HepG2 (cell line): Measurements from ENCODE around the gene ACOT4. TPM values are rescaled to one million over a fixed set of nuclear protein-coding genes. Genes with fewer than 3 reads are reported as not detected.
A peak's percentile ranks its signal among the peaks of the same experiment; 100 is the strongest.

Source experiments
- ASH2L ChIP-seq: fragments of 300-600, 200-600 bp; sonication (generic); IDR thresholded peaks from 2 replicates; pipeline ENCODE4 v1.7.0; 2017; ENCODE audit warnings: low read depth, mild to moderate bottlenecking, moderate library complexity, mixed read lengths, low read length; ENCODE audit not compliant: insufficient read length
- DNMT1 ChIP-seq: sonication (generic); formaldehyde crosslinking; IDR thresholded peaks from 2 replicates; pipeline ENCODE4 v1.5.1; 2020; ENCODE audit warnings: mild to moderate bottlenecking, missing genetic modification reagents
- FOSL2 ChIP-seq: sonication (generic); formaldehyde crosslinking; IDR thresholded peaks from 2 replicates; pipeline ENCODE4 v1.4.0; 2020; ENCODE audit warnings: missing genetic modification reagents
- HNRNPH1 ChIP-seq: fragments of 200-400 bp; formaldehyde crosslinking; optimal IDR thresholded peaks from 2 replicates; pipeline ENCODE3; 2017; ENCODE audit warnings: mild to moderate bottlenecking, low read depth, low read length
- ISX ChIP-seq: sonication (generic); formaldehyde crosslinking; conservative IDR thresholded peaks from 2 replicates; pipeline ENCODE4 v1.5.0; 2020; ENCODE audit warnings: missing genetic modification reagents
- RXRA ChIP-seq: sonication (generic); formaldehyde crosslinking; IDR thresholded peaks from 2 replicates; pipeline ENCODE4 v1.5.1; 2020; ENCODE audit warnings: missing genetic modification reagents
- SUZ12 ChIP-seq: fragments of 150-350 bp; IDR thresholded peaks from 2 replicates; pipeline ENCODE4 v1.6.1; 2014; ENCODE audit warnings: low read depth, low read length
- THAP11 ChIP-seq: IDR thresholded peaks from 2 replicates; pipeline ENCODE4 v1.6.1; 2016; ENCODE audit warnings: missing biosample characterization, missing genetic modification reagents
- ZC3H13 ChIP-seq: sonication (generic); formaldehyde crosslinking; IDR thresholded peaks from 2 replicates; pipeline ENCODE4 v1.8.1; 2023; ENCODE audit warnings: mild to moderate bottlenecking, missing genetic modification reagents, moderate library complexity
- ZMYM2 ChIP-seq: sonication (generic); formaldehyde crosslinking; IDR thresholded peaks from 2 replicates; pipeline ENCODE4 v1.8.0; 2022; ENCODE audit warnings: mild to moderate bottlenecking, missing genetic modification reagents
- ZNF292 ChIP-seq: sonication (generic); formaldehyde crosslinking; IDR thresholded peaks from 2 replicates; pipeline ENCODE4 v1.8.1; 2022; ENCODE audit warnings: mild to moderate bottlenecking, low read depth, missing genetic modification reagents, borderline replicate concordance
- ZNF383 ChIP-seq: sonication (generic); formaldehyde crosslinking; IDR thresholded peaks from 2 replicates; pipeline ENCODE4 v1.4.0; 2020; ENCODE audit warnings: missing genetic modification reagents, mild to moderate bottlenecking, borderline replicate concordance
- ZNF724P ChIP-seq: sonication (generic); formaldehyde crosslinking; IDR thresholded peaks from 2 replicates; pipeline ENCODE4 v1.8.0; 2022; ENCODE audit warnings: missing genetic modification reagents, borderline replicate concordance
- polyA plus RNA-seq, 8 experiments: library from polyadenylated mRNA; depleted of rRNA in 3 of 8; stranded (reverse) in 7 of 8; unstranded in 1 of 8; fragments of >200 nt; fragmentation: Illumina TruSeq in 4 of 8; extraction: Trizol in 4 of 8; gene quantifications; 2 replicates each; pipeline versions ENCODE4 v1.2.1 to v1.2.3, GENCODE V29; 2011 to 2016; ENCODE audit warnings: low read depth in 4 of 8, missing spikeins in 1 of 8, mixed read lengths in 1 of 8; ENCODE audit not compliant: insufficient read depth in 1 of 8
- total RNA-seq, 5 experiments: library from RNA; depleted of rRNA; stranded (reverse); fragments of >200 nt; fragmentation: Illumina TruSeq; extraction: Trizol; gene quantifications; 2 replicates each; pipeline ENCODE4 v1.2.3, GENCODE V29; 2016; ENCODE audit warnings: low read depth in 1 of 5
- TF ChIP-seq, protein P1 (sequence below): sonication (generic); formaldehyde crosslinking; IDR thresholded peaks from 2 replicates; pipeline ENCODE4 v1.9.0; 2022; ENCODE audit warnings: low read depth, missing genetic modification reagents
- TF ChIP-seq, protein P2 (sequence below): sonication (generic); formaldehyde crosslinking; IDR thresholded peaks from 2 replicates; pipeline ENCODE4 v1.4.0; 2020; ENCODE audit warnings: missing genetic modification reagents, mild to moderate bottlenecking, borderline replicate concordance
- TF ChIP-seq, protein P3 (sequence below): sonication (generic); formaldehyde crosslinking; IDR thresholded peaks from 2 replicates; pipeline ENCODE4 v1.4.0; 2020; ENCODE audit warnings: missing genetic modification reagents
- TF ChIP-seq, protein P4 (sequence below): IDR thresholded peaks from 2 replicates; pipeline ENCODE4 v1.6.1; 2016; ENCODE audit warnings: missing genetic modification reagents, missing compliant biosample characterization
- TF ChIP-seq, protein P5 (sequence below): IDR thresholded peaks from 2 replicates; pipeline ENCODE4 v1.6.1; 2016; ENCODE audit warnings: low read depth, borderline replicate concordance

The ACOT4 gene
- total and polyA plus RNA-seq, 2 of the 13 experiments (the other 11 are each of a cell fraction or from before 2014, with no cell fraction given) = 0.04 to 0.05 TPM

DNA sequence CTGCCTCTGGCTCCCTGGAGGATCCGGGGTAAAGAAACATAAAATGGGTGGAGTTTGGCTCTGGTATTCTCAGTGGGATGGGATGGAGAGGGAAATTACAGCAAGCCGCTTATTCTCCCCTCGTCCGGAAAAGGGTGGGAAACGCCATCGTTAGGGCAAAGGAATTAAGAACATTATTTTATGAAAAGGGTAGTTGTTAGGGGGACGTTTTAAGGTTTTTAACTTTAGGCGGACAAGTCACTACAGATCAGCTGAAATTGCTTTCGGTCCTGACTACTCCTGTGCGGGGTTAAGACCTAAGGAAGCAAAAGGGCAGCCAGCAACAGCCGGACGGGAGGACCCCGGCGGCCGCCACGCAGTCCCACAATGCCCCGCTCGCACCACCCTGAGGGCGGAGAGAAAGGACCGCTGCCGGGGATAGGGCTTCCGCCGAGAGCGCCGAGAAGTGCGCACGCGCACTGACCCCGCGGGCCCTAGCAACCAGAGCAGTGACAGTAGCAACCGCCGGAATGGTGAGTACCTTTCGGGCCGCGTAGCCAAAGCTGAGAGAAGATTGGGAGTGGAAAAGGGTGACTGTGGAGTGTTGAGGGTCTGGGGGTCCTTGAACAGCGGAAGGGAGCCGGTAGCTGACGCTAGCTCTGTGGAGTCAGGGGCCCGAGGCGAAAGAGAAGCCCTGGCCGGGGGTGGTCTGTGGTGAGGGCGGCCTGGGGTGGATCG, 53.0 kb downstream of the ACOT4 start, which contains the start of gene DNAL1 (continued):
- TF ChIP-seq, protein P1, sequence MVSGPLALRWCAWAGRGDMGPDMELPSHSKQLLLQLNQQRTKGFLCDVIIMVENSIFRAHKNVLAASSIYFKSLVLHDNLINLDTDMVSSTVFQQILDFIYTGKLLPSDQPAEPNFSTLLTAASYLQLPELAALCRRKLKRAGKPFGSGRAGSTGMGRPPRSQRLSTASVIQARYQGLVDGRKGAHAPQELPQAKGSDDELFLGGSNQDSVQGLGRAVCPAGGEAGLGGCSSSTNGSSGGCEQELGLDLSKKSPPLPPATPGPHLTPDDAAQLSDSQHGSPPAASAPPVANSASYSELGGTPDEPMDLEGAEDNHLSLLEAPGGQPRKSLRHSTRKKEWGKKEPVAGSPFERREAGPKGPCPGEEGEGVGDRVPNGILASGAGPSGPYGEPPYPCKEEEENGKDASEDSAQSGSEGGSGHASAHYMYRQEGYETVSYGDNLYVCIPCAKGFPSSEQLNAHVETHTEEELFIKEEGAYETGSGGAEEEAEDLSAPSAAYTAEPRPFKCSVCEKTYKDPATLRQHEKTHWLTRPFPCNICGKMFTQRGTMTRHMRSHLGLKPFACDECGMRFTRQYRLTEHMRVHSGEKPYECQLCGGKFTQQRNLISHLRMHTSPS (CRISPR knock-in tag) = no peak
- TF ChIP-seq ISX (no peak), DNMT1 (CRISPR knock-in tag) (no peak), FOSL2 (0 out of 2 replicates have a peak, but pooled peaks have one; percentile 7), SUZ12 (no peak; the same call in 1 of the 2 replicates), ZNF292 (CRISPR knock-in tag) (no peak), ZNF724P (CRISPR knock-in tag) (no peak), ZNF383 (no peak), ZC3H13 (CRISPR knock-in tag) (no peak), HNRNPH1 (no peak), RXRA (CRISPR knock-in tag) (peak; percentile 64), ZMYM2 (CRISPR knock-in tag) (no peak), THAP11 (peak; percentile 84), ASH2L (peak; percentile 59)
- TF ChIP-seq, protein P2, sequence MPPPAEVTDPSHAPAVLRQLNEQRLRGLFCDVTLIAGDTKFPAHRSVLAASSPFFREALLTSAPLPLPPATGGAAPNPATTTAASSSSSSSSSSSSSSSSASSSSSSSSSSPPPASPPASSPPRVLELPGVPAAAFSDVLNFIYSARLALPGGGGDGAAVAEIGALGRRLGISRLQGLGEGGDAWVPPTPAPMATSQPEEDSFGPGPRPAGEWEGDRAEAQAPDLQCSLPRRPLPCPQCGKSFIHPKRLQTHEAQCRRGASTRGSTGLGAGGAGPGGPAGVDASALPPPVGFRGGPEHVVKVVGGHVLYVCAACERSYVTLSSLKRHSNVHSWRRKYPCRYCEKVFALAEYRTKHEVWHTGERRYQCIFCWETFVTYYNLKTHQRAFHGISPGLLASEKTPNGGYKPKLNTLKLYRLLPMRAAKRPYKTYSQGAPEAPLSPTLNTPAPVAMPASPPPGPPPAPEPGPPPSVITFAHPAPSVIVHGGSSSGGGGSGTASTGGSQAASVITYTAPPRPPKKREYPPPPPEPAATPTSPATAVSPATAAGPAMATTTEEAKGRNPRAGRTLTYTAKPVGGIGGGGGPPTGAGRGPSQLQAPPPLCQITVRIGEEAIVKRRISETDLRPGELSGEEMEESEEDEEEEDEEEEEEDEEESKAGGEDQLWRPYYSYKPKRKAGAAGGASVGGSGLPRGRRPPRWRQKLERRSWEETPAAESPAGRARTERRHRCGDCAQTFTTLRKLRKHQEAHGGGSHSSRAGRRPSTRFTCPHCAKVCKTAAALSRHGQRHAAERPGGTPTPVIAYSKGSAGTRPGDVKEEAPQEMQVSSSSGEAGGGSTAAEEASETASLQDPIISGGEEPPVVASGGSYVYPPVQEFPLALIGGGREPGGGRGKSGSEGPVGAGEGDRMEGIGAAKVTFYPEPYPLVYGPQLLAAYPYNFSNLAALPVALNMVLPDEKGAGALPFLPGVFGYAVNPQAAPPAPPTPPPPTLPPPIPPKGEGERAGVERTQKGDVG (CRISPR knock-in tag) = 0 out of 2 replicates have a peak, but pooled peaks have one; percentile 53
- TF ChIP-seq, protein P3, sequence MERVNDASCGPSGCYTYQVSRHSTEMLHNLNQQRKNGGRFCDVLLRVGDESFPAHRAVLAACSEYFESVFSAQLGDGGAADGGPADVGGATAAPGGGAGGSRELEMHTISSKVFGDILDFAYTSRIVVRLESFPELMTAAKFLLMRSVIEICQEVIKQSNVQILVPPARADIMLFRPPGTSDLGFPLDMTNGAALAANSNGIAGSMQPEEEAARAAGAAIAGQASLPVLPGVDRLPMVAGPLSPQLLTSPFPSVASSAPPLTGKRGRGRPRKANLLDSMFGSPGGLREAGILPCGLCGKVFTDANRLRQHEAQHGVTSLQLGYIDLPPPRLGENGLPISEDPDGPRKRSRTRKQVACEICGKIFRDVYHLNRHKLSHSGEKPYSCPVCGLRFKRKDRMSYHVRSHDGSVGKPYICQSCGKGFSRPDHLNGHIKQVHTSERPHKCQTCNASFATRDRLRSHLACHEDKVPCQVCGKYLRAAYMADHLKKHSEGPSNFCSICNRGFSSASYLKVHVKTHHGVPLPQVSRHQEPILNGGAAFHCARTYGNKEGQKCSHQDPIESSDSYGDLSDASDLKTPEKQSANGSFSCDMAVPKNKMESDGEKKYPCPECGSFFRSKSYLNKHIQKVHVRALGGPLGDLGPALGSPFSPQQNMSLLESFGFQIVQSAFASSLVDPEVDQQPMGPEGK (CRISPR knock-in tag) = no peak; the same call in 1 of the 2 replicates
- TF ChIP-seq, protein P4, sequence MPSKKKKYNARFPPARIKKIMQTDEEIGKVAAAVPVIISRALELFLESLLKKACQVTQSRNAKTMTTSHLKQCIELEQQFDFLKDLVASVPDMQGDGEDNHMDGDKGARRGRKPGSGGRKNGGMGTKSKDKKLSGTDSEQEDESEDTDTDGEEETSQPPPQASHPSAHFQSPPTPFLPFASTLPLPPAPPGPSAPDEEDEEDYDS = peak; percentile 62
- TF ChIP-seq, protein P5, sequence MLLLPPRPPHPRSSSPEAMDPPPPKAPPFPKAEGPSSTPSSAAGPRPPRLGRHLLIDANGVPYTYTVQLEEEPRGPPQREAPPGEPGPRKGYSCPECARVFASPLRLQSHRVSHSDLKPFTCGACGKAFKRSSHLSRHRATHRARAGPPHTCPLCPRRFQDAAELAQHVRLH (CRISPR knock-in tag) = peak; percentile 91; the same call in 1 of the 2 replicates
